IPS-15b (cell line): ENCODE results near the gene SOX6.
"Not testable (repeated sequence)": the region's sequence is repeated elsewhere in the genome, so short reads cannot be mapped to it uniquely, and the experiment has no call there.

Experiments
- H3K27me3 ChIP-seq: one replicate; pipeline ENCODE4 v1.6.1; 2013; ENCODE audit warnings: low read length; ENCODE audit not compliant: control insufficient read depth, insufficient read depth
- H3K36me3 ChIP-seq: one replicate; pipeline ENCODE4 v1.6.1; 2013; ENCODE audit warnings: low read length; ENCODE audit not compliant: control insufficient read depth, insufficient read depth
- H3K4me1 ChIP-seq: one replicate; pipeline ENCODE4 v1.6.1; 2013; ENCODE audit warnings: mild to moderate bottlenecking, low read length; ENCODE audit not compliant: control insufficient read depth, insufficient read depth
- H3K4me3 ChIP-seq: one replicate; pipeline ENCODE4 v1.5.1; 2013; ENCODE audit warnings: low read depth, low read length
- H3K9ac ChIP-seq: one replicate; pipeline ENCODE4 v1.6.1; 2013; ENCODE audit warnings: low read depth, mild to moderate bottlenecking, low read length
- H3K9me3 ChIP-seq: one replicate; pipeline ENCODE4 v1.6.1; 2013; ENCODE audit warnings: mild to moderate bottlenecking, low read length; ENCODE audit not compliant: control insufficient read depth, insufficient read depth

SOX6 gene

DNA sequence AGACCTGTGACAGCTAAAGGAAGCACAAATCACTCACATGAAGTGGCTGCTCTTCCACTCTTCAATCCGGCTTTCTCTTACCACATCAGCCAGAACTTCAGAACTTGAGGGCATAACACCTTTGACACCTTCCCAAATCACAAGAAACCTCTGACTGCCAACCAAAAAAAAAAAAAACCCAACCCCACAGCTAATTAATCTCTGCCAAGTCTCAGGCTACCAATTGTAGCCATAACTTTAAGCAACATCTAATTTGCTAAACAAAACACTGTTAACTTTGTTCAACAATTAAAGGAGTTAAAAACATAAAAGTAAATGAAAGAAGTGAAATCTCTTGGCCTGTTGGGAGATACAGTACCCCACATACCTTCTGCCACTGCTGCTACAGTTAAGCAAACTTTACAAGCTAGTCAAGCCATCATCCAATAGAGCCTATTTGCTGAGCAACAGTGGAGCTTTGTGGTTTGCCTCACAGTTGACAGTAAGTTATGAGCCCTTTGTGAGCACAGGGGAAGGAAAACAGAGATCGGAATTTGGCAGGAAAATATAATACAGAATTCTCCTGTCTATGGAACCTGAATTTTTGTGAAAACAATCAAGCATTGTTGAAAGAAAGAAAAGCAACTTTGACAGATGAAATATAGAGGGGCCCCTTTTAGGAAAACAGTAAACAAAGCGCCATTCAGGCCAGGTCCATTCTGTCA lies at the start of gene SOX6:
Gene SOX6 (minus strand): TSS at position 490 of the 704 bp plus-strand sequence. CDS start 15,298 bp downstream, outside the sequence.
- peaks cover 12% of the 10 kb centered on the region for H3K4me1 ChIP-seq
- no peaks in the 10 kb centered on the region for H3K9me3 ChIP-seq
- H3K4me3 ChIP-seq: no peak within 1 kb of the TSS
- H3K36me3 ChIP-seq: no peaks in the 10 kb centered on the region
- no peaks in the 10 kb centered on the region for H3K27me3 ChIP-seq
- H3K9ac ChIP-seq: no peak within 1 kb of the TSS

DNA sequence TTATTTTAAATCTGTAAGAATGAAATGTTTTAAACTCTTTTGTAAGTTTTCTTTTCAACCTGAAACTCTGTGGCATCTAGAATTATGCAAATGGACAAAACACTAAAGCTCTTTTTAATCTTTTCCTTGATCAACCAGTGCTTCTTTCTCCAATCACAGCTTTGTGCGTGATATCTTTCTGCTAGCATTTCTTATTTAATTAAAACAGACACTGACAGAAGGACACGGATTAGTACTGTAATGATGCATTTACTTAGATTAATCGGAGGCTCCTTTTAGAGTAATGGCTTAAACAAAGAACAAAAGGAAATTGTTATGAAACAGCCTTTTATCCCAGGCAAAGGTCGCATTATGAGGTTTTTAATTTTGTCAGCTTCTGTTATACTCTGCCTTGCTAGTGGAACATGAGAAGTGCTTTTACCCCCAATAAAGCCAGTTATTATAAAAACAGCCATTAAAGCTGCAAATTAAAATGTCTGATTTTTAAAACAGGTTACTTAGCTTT lies 48.5 kb upstream of the SOX6 start:
- Histone ChIP-seq H3K9me3 (no peaks in the 10 kb centered on the region), H3K9ac (no peak overlapping the region), H3K4me1 (peaks cover 17% of the 10 kb centered on the region), H3K36me3 (no peaks in the 10 kb centered on the region), H3K4me3 (peak overlapping the region; percentile 4), H3K27me3 (peaks cover 99% of the 10 kb centered on the region)

DNA sequence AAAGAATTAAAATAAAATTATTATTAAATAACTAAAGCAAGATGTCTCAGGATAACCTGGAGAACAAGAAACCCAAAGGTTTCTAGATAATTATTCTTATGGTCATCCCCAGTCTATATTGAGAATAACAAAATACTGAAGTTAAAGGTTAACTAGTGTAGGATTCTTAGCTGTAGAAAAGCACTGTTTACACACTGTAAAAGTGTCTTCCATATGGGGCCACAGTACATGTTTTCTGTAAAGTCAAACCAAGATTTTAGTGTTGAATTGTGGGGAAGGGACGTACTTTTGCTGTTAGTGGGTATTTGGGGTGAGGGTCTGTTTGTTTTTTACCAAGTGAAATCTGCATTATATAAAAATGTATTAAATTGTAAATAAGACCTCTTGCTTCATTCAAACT lies 47.5 kb upstream of the SOX6 start:
- peaks cover 17% of the 10 kb centered on the region for H3K4me1 ChIP-seq
- peaks cover 99% of the 10 kb centered on the region for H3K27me3 ChIP-seq
- no peaks in the 10 kb centered on the region for H3K9me3 ChIP-seq
- no peak overlapping the region for H3K9ac ChIP-seq
- H3K4me3 ChIP-seq: no peak overlapping the region
- H3K36me3 ChIP-seq: no peaks in the 10 kb centered on the region

DNA sequence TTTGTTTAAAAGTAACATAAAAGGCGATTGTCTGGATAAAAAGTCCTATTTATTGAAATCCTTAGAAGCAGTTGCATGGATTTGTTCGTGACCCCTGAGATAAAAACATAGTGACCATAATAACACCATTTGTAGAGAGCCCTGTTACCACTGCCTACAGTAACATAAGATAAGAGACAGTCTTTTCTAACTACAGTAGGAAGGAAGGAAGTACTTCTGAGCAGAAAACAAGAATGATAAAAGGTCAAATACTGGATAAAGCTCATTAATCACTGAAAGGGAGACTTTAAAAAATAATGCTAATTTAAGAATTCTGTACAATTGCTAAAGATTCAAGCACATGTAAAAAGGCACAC lies 47.1 kb upstream of the SOX6 start:
- no peak overlapping the region for H3K4me3 ChIP-seq
- H3K27me3 ChIP-seq: peaks cover 99% of the 10 kb centered on the region

DNA sequence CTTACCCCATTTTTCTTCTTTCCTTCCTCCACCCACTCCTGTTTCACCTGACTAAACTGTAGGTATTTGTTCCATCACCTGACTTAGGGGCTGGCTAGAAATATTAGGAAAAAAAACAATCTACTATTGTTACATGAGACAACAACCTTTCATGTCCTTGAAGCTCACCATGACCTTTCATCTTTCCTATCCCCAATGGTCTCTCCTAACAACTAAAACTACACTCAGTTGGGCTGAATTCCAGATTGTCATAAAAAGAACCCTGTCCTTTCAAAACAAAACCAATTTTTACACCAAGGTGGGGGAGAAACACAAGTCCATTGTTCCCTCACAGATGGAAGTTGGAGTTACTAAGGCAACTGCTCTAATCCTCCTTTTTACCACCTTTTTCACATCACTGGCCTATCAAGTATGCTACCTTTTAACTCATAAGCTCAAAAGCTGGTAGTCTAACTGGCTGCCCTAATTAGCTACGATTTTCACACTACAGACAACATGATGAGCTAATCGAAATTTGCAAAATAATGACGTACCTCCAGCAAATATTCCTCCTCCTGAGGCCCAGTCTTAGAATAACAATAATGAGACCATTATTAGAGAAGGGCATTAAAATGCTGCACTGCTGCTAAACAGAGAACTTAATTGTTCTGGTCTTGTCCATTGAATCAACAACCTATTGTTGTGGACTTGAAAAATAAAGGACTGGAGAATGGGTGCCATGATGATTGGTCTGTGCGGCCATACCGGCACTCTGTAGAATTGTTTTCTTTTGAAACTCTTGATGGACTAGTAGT lies 46.5 kb upstream of the SOX6 start:
- Histone ChIP-seq H3K4me3 (no peak overlapping the region), H3K36me3 (no peaks in the 10 kb centered on the region), H3K27me3 (peaks cover 99% of the 10 kb centered on the region), H3K9me3 (no peaks in the 10 kb centered on the region), H3K4me1 (peaks cover 17% of the 10 kb centered on the region), H3K9ac (no peak overlapping the region)

More for the DNA sequence above, 47.1 kb upstream of the SOX6 start:
- no peak overlapping the region for H3K9ac ChIP-seq
- no peaks in the 10 kb centered on the region for H3K36me3 ChIP-seq
- no peaks in the 10 kb centered on the region for H3K9me3 ChIP-seq
- H3K4me1 ChIP-seq: peaks cover 17% of the 10 kb centered on the region

DNA sequence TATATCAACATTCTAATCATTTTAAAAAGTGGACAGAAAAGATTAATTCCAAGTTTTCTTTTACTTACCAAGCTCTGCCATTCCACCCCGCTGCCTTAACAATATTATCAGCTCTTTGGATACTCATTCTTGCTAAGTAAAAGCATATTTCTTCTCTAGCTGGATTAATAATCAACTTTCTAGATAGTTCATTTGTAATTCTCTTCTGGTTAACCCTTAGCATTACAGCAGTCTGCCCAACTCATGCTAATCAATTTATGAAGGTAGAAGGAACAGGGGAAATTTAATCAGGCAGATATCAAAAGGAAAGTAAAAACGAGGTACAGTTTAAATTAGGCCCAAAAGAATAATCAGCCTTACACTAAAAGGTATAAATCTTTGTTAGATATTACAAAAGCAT lies 41.0 kb upstream of the SOX6 start:
- Histone ChIP-seq H3K4me3 (no peak overlapping the region), H3K27me3 (peaks cover 97% of the 10 kb centered on the region)

DNA sequence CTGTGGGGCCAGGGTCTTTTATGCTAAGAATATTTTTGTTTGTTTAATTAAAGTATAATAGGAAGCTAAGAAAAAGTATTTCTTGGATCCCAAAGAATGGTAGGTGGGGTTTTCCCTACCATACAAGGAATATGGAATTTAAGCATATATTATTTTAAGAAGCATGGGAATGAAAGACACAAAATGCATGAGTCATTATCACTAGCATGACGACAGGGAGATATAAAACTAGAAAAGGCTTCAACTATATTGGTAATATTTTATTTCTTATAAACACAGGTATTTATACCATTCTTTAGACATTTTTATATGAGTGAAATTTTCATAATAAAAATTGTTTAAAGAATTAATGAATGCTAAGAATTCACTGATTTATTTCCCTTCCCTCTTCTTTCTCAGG lies 39.3 kb upstream of the SOX6 start:
- no peak overlapping the region for H3K9ac ChIP-seq
- H3K36me3 ChIP-seq: no peaks in the 10 kb centered on the region
- no peaks in the 10 kb centered on the region for H3K9me3 ChIP-seq
- H3K4me3 ChIP-seq: no peak overlapping the region
- H3K27me3 ChIP-seq: peaks cover 79% of the 10 kb centered on the region
- H3K4me1 ChIP-seq: no peaks in the 10 kb centered on the region

More for the DNA sequence above, 41.0 kb upstream of the SOX6 start:
- H3K36me3 ChIP-seq: no peaks in the 10 kb centered on the region
- H3K9me3 ChIP-seq: no peaks in the 10 kb centered on the region
- H3K4me1 ChIP-seq: no peaks in the 10 kb centered on the region
- H3K9ac ChIP-seq: no peak overlapping the region

DNA sequence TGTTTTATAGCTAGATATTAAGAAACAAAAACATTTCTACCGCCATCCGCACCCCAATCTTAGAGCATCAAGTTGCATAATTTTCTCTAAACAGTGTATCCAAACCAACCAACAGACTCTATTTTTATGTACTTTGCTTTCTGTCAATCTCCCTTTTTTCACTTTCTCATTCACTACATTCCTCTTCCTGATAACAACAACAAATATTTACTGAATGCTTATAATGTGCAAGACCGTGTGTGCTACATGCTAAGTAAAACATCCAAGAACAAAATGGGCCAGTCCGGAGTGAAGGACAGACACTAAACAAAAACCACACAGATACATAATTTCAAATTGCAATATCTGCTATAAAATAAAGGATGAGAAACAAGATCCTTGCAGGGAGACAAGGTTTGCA lies 38.6 kb upstream of the SOX6 start:
- Histone ChIP-seq H3K9ac (no peak overlapping the region), H3K4me3 (no peak overlapping the region), H3K27me3 (peaks cover 76% of the 10 kb centered on the region), H3K36me3 (no peaks in the 10 kb centered on the region), H3K9me3 (no peaks in the 10 kb centered on the region), H3K4me1 (no peaks in the 10 kb centered on the region)

DNA sequence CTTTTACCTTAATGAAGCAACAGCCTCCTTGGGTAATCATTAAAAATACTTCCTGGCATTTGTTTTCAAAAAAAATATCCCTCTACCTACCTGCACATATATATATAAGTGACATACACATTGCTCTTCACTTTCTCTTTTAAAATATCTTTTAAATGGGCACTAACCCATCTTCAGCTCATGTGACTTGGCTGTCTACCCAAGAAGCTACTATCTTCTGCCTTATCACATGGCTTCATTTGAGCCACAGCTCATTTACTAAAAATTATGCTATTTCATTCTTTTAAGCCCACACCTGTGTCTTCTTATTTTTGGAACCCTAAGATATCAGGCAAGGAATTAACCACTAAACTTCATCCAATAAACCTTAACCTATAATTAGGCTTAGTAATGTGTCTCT lies 37.0 kb upstream of the SOX6 start:
- no peak overlapping the region for H3K9ac ChIP-seq
- H3K36me3 ChIP-seq: no peaks in the 10 kb centered on the region
- H3K9me3 ChIP-seq: no peaks in the 10 kb centered on the region
- peaks cover 60% of the 10 kb centered on the region for H3K27me3 ChIP-seq
- no peaks in the 10 kb centered on the region for H3K4me1 ChIP-seq
- no peak overlapping the region for H3K4me3 ChIP-seq

DNA sequence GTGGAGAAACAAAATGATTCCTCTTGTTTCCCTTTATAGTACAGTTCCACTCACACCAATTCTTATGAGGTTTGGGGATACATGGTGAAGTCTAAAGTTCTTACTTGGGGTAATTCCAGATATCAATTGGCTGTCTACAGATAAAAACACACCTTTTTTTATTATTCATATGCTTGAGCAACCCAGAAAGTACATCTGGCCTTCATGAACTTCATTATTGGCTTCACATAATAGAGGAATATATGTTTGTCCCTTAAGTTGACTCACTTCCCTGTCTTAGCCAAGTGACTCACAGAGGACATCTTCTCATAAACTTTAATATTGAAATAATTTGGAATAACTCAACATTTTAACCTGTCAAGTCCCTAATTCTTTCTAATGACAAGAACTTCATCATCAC lies 36.3 kb upstream of the SOX6 start:
- no peaks in the 10 kb centered on the region for H3K36me3 ChIP-seq
- H3K9ac ChIP-seq: no peak overlapping the region
- H3K4me1 ChIP-seq: no peaks in the 10 kb centered on the region
- H3K4me3 ChIP-seq: no peak overlapping the region
- no peaks in the 10 kb centered on the region for H3K9me3 ChIP-seq
- H3K27me3 ChIP-seq: peaks cover 52% of the 10 kb centered on the region

DNA sequence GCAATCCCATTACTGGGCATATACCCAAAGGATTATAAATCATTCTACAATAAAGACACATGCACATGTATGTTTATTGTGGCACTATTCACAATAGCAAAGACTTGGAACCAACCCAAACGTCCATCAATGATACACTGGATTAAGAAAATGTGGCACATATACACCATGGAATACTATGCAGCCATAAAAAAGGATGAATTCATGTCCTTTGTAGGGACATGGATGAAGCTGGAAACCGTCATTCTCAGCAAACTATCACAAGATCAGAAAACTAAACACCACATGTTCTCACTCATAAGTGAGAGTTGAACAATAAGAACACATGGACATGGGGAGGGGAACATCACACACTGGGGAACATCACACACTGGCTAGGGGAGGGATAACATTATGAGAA lies 34.5 kb upstream of the SOX6 start:
- H3K4me3 ChIP-seq, H3K4me1 ChIP-seq, H3K9ac ChIP-seq, H3K36me3 ChIP-seq, H3K9me3 ChIP-seq: not testable (repeated sequence)
- peaks cover 34% of the 10 kb centered on the region for H3K27me3 ChIP-seq

DNA sequence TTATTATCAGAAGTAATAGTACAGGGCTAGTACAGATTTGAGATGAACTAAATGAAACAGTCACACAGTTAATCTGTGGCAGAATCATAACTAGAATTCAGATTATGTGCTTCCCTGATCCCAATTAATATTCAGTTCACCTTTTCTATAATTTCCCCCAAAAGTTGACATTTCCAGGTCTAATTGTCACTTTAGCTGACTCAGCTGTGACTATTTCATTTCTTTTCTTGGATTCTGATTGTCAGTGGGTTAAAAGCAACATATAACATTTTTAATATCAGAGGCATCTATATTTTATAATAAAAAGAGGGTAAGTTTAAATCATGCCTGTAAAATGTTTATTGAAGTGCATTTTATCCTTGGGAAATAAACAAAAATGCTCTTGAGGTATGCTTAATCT lies 28.8 kb upstream of the SOX6 start:
- Histone ChIP-seq H3K27me3 (no peaks in the 10 kb centered on the region), H3K9ac (no peak overlapping the region), H3K4me3 (no peak overlapping the region), H3K9me3 (no peaks in the 10 kb centered on the region), H3K36me3 (no peaks in the 10 kb centered on the region), H3K4me1 (no peaks in the 10 kb centered on the region)
